OCI-LY1 (cell line): ENCODE measurements around the gene TPPP.
"Not testable (repeated sequence)": the region's sequence is repeated elsewhere in the genome, so short reads cannot be mapped to it uniquely, and the experiment has no call there.

Source experiments
- CTCF ChIP-seq: fragments of 200-600 bp; sonication (generic), shearing (Covaris generic); IDR thresholded peaks from 2 replicates; pipeline ENCODE4 v1.5.1; 2017; ENCODE audit warnings: mild to moderate bottlenecking, antibody characterized with exemption, low read length, moderate library complexity, mixed read lengths
- EZH2 ChIP-seq: fragments of 200-600 bp; sonication (generic), shearing (Covaris generic); IDR thresholded peaks from 2 replicates; pipeline ENCODE4 v1.8.0; 2017; ENCODE audit warnings: borderline replicate concordance, mixed run types, mild to moderate bottlenecking, antibody characterized with exemption, low read length, moderate library complexity, mixed read lengths

GRCh38 chr5:691049-691448 is 2.1 kb downstream of the TPPP start:
- not testable (repeated sequence) for TF ChIP-seq CTCF, EZH2
